ENCODE data around the gene COMMD3. TPM values are rescaled to one million over a fixed set of nuclear protein-coding genes. Genes with fewer than 3 reads are reported as not detected.

The COMMD3 gene
- total RNA-seq, 4 donors from 2014 or later: 17.8 to 31.9 (median 26.7) TPM

- no peak for TF ChIP-seq CTCF (IDR thresholded peaks at IDR 0.05)
These were observed 16.0 kb downstream of the COMMD3 start for GRCh38 chr10:22332116-22332692.

GRCh38 chr10:22333167-22333974 is 17.2 kb downstream of the COMMD3 start:
- no peak for TF ChIP-seq CTCF (IDR thresholded peaks at IDR 0.05)
- no peak for ATAC-seq (ENCODE audit: low FRiP score)
- no peak for DNase-seq (ENCODE audit: low spot score)

More at GRCh38 chr10:22332116-22332692, 16.0 kb downstream of the COMMD3 start:
- ATAC-seq (ENCODE audit: low FRiP score) (no peak), DNase-seq (ENCODE audit: low spot score) (no peak)

GRCh38 chr10:22333975-22334282 is 17.7 kb downstream of the COMMD3 start:
- DNase-seq (ENCODE audit: low spot score) (no peak), ATAC-seq (ENCODE audit: low FRiP score) (no peak)
- no peak for TF ChIP-seq CTCF (IDR thresholded peaks at IDR 0.05)

GRCh38 chr10:22334414-22335172 is 18.4 kb downstream of the COMMD3 start:
- no peak for TF ChIP-seq CTCF (IDR thresholded peaks at IDR 0.05)
- DNase-seq (ENCODE audit: low spot score) (no peak), ATAC-seq (ENCODE audit: low FRiP score) (peak; percentile 14)

- ATAC-seq (ENCODE audit: low FRiP score): peak; percentile 28
- TF ChIP-seq CTCF (IDR thresholded peaks at IDR 0.05): no peak
- no peak for DNase-seq (ENCODE audit: low spot score)
These were observed 19.2 kb downstream of the COMMD3 start for GRCh38 chr10:22335173-22335933.

GRCh38 chr10:22338185-22338900 is 22.2 kb downstream of the COMMD3 start:
- ATAC-seq (ENCODE audit: low FRiP score) (no peak), DNase-seq (ENCODE audit: low spot score) (no peak)
- TF ChIP-seq CTCF (IDR thresholded peaks at IDR 0.05): no peak
